ENCODE results near the gene SMKR1. TPM values are rescaled to one million over a fixed set of nuclear protein-coding genes. Genes with fewer than 3 reads are reported as not detected.
"Not testable (repeated sequence)": the region's sequence is repeated elsewhere in the genome, so short reads cannot be mapped to it uniquely, and the experiment has no call there.

Gene SMKR1
- total RNA-seq, 1 experiment from 2014 or later = 0.34 TPM

DNA sequence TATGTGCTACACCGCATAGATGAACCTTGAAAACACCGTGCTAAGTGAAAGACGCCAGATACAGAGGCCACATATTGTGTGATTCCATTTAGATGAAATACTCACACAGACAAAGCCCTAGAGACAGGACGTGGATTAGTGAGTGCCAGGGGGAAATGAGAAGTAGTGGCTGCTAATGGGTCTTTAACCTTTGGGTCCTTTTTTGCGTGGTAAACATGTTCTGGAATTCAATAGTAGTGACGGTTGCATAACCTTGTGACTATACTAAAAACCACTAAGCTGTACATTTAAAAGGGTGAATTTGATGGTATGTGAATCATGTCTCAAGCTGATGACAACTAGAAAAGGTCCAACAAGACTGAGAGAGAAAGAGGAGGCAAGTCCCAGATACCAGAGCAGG lies 15.6 kb downstream of the SMKR1 start:
- DNase-seq (ENCODE audit: low read depth) = no peak
- in situ Hi-C loops (cut with HindIII; ENCODE audit: low pct_unique_long_range_greater_than_20kb, low sequenced_read_pairs) = no loop called here

DNA sequence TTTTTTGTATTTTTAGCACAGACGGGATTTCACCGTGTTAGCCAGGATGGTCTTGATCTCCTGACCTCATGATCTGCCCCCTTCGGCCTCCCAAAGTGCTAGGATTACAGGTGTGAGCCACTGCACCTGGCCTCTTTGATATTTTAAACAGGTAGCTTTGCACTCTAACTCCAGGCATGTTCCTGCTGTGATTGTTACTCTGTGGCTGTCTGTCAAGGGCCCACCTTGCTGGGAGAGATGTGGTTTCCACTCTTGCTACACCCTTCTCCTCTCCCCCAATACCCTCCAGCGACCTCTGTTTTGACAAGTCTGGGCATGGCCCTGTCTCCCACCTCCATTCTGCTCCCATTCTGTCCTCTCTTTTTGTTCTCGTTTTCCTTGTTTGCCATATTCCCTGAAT lies 17.1 kb downstream of the SMKR1 start:
- in situ Hi-C loops (cut with HindIII; ENCODE audit: low pct_unique_long_range_greater_than_20kb, low sequenced_read_pairs) = no loop called here

DNA sequence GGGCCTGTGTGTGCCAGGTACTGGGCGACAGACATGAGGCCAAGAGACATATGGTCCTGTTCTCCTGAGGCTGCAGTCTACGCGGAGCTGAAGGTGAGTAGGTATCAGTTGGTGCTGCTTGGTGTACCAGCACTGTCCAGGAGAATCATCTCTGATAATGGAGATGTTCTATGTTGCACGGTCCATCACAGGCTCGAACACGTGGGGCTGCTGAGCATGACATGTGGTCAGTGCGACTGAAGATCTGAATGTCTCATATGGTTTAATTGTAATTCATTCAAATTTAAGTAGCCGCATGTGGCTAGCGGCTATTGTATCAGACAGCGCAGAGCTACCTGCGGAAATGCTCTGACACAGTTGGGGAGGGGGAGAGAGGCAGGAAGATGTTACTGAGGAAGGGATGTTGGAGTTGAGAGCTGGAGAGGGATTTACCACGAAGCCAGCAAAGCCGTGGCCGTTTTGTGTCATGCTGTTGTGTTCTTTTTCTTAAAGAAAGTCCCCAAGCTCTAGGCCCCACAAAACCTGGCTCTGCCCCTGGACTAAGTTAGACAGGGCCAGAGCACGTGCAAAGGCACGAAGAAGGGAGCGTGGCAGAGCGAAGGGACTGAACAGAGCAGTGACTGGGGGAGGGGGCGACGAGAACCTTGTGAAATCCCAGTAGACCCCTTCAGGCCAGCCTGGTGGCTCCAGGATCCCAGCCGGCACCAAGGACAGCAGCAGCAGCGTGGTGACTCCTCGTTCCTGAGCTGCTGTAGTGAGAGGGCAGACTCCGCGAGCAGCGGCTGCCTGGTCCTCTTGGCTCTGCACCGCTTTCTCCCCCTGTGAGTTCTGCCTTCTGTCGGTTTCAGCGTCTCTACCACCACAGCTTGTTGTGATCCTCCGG lies 20.0 kb downstream of the SMKR1 start:
- no peak for DNase-seq (ENCODE audit: low read depth)
- in situ Hi-C loops (cut with HindIII; ENCODE audit: low pct_unique_long_range_greater_than_20kb, low sequenced_read_pairs) = no loop called here

More for the DNA sequence above, 17.1 kb downstream of the SMKR1 start:
- no peak for DNase-seq (ENCODE audit: low read depth)

DNA sequence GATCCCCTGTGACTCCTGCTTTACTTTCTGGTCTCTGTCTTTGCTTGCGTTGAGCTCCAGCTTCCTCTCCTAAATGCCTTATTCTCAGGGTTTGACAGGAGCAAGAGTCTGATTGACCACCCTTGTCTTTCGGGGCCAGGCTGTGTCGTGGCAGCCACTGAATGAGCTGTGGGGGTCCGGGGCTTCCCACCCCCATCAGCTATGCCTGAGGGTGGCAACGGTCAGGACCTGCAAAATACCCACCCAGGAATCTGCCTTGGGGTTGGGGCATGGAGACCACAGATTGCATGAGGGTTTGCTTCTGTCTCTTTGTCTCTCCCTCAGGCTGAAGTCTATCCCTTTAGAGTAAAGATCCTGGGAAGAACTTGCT lies 20.6 kb downstream of the SMKR1 start:
- in situ Hi-C loops (cut with HindIII; ENCODE audit: low pct_unique_long_range_greater_than_20kb, low sequenced_read_pairs) = no loop called here
- DNase-seq (ENCODE audit: low read depth) = no peak

DNA sequence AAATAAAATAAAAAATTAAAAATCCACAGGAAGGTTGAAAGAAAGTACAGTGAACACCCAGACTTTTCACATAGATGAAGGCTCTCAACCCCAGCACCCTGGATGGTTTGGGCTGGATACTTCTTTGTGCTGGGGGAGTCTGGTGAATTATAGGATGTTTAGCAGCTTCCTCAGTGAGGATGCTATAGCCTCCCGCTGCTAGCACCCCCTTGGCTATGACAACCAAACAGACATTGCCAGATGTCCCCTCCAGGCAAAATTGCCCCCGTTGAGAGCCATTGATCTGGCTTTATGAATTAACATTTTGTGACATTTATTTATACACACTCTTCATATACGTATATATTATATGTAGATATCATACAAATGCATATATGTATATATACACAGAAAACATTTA lies 21.6 kb downstream of the SMKR1 start:
- in situ Hi-C loops (cut with HindIII; ENCODE audit: low pct_unique_long_range_greater_than_20kb, low sequenced_read_pairs) = no loop called here
- no peak for DNase-seq (ENCODE audit: low read depth)

DNA sequence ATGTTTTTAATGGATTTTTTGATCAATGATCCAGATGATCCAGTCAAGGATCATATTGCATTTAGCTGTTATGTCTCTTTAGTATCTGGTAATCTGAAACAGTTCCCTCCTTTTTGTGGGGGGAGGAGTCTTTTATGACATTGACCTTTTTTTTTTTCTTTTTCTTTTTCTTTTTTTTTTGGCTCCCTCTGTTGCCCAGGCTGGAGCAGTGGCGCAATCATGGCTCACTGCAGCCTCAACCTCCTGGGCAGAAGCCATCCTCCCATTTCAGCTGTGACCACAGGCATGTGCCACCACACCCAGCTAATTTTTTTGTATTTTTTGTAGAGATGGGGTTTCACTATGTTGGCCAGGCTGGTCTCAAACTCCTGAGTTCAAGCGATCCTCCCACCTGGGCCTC lies 22.1 kb downstream of the SMKR1 start:
- in situ Hi-C loops (cut with HindIII; ENCODE audit: low pct_unique_long_range_greater_than_20kb, low sequenced_read_pairs) = not testable (repeated sequence)
- DNase-seq (ENCODE audit: low read depth) = peak; percentile 38

DNA sequence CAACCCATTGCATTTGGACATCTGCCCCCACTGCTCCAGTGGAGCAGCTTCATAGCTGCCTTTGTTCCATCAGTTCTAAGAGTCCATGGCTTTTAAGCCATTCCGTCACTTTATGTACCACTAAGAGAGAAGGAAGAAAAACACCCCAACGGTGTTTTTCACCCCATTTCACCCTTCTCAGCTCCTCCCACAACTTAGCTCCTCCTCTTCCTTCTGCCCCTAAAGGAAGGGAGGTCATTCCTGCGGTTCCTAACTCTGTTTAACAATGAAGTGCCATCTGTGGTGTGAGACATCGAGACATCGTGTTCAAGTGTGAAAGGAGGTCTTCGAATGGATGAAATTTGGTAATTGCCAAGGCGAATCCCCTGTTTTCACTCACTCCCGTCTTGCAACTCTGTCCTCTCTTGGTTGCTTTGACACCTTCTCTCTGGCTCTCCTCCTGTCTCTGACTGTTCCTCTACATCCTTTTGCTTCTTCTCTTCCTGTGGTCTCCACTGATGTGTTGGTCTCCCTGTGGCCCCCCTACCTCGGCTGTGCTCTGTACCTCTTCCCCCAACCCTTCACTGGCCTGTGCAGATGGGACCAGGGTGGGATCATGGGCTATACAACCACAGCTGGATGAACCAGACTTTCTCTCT lies 23.0 kb downstream of the SMKR1 start:
- DNase-seq (ENCODE audit: low read depth) = no peak
- in situ Hi-C loops (cut with HindIII; ENCODE audit: low pct_unique_long_range_greater_than_20kb, low sequenced_read_pairs) = no loop called here

DNA sequence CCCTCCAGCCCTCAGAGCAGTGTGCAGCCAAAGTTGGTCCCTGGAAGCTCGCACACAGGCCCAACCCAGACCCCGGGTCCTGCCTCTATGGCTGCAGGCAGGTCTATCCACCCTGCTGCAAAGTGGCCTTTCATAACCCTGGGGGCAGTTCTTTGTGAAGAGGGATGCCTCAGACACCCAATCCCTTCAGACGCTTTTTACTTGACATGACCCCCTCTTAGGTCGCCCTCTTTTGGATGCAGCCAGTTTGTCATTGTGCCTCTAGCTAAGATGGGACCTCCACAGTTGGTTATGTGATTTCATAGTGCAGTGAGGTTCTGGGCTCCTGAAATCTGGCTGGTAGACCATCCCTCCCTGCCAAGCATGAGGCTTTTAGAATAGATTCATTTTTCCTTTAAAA lies 27.3 kb downstream of the SMKR1 start:
- in situ Hi-C loops (cut with HindIII; ENCODE audit: low pct_unique_long_range_greater_than_20kb, low sequenced_read_pairs) = no loop called here
- no peak for DNase-seq (ENCODE audit: low read depth)

DNA sequence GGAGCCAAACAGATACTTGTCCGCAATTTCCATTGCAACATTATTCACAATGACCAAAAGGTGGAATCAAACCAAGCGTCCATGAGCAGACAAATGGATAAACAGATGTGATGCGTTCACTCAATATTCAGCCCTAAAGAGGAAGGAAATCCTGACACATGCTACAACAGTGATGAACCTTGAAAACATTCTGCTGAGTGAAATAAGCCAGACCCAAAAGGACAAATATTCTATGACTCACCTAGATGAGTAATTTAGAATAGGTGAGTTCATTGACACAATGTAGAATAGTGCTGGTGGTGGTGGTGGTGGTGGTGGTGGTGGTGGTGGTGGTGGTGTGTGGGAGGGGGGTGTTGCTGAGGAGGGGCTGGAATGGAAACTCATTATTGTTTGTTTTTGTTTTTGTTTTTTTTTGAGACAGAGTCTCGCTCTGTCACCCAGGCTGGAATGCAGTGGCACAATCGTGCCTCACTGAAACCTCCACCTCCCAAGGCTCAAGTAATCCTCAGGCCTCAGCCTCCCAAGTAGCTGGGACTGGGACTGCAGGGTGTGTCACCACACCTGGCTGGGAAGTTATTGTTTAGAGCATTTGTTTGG lies 28.6 kb downstream of the SMKR1 start:
- in situ Hi-C loops (cut with HindIII; ENCODE audit: low pct_unique_long_range_greater_than_20kb, low sequenced_read_pairs) = no loop called here
- peak; percentile 50 for DNase-seq (ENCODE audit: low read depth)

DNA sequence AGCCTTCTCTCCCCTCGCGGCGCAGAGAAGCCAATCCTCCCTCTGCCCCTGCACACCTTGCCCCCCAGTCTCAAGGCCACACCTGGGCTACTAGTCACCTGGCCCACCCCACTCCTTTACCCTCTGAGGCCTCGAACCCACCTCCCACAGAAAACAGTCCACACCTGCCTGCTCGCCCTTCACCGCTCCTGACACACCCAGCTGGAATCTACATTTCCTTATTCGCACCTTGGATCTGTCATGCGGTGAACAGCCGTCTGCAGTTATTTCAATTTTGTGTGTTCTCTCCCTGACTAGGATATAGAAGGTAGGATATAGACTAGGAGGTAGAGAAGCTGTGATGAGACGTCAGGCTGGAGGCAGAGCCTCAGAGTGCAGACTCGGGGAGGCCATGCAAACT lies 29.4 kb downstream of the SMKR1 start:
- in situ Hi-C loops (cut with HindIII; ENCODE audit: low pct_unique_long_range_greater_than_20kb, low sequenced_read_pairs) = no loop called here
- DNase-seq (ENCODE audit: low read depth) = no peak

DNA sequence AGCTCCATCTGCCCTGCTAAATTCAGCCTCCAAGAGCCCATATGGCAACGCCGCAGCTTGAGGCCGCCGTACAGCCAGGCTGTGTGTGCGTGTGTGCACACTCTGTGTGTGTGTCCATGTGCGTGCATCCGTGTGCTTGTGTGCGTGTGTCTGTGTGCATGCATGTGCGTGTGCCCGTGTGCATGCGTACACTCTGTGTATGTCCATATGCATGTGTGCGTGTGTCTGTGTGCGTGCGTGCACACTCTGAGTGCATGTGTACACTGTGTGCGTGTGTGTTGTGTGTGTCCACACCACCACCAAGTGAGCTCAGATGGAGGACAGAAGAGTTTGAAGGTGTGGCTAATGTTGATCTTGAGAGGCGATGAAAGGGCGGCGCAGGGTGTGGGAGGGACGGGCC lies 30.0 kb downstream of the SMKR1 start:
- DNase-seq (ENCODE audit: low read depth) = no peak
- in situ Hi-C loops (cut with HindIII; ENCODE audit: low pct_unique_long_range_greater_than_20kb, low sequenced_read_pairs) = no loop called here

DNA sequence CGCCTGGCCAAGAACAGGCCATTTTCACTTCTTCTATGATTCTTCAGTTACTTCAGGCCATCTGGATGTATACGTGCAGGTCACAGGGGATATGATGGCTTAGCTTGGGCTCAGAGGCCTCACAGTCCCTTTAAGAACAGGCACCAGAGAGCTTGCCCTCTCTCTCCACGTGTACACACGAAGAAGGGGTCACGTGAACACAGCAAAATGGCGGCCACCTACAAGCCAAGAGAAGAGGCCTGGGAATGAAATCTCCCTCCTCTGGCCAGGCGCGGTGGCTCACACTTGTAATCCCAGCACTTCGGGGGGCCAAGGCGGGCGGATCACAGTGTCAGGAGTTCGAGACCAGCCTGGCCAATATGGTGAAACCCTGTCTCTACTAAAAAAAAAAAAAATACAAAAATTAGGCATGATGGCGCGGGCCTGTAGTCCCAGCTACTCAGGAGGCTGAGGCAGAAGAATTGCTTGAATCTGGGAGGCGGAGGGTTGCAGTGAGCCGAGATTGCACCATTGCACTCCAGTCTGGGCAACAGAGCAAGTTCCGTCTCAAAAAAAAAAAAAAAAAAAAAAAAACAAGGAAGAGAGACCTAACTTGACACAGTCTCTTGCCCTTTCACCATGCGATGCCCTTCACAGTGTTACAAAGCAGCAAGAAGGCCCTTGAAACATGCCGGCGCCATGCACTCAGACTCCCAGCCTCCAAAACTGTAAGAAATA lies 32.4 kb downstream of the SMKR1 start:
- DNase-seq (ENCODE audit: low read depth); in situ Hi-C loops (cut with HindIII; ENCODE audit: low pct_unique_long_range_greater_than_20kb, low sequenced_read_pairs): not testable (repeated sequence)

DNA sequence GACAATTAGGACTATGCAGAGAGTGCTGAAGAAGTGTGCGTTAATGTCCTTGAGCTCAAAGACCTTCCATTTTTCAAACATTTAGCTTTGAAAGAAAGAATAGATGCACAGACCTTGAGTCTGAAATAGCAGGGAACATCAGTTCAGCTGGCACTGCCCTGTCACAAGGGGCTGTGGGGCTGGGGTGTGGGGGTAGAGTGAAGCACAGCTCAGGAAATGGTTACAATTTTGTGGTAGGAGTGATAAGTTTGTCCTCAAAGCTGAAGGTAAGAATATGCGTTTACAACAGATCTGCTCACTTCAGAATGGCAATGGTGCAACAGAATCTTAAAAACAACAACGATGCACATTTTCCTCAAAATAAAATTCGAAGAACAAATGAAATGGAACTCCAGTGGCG lies 33.6 kb downstream of the SMKR1 start:
- DNase-seq (ENCODE audit: low read depth) = no peak
- in situ Hi-C loops (cut with HindIII; ENCODE audit: low pct_unique_long_range_greater_than_20kb, low sequenced_read_pairs) = no loop called here

DNA sequence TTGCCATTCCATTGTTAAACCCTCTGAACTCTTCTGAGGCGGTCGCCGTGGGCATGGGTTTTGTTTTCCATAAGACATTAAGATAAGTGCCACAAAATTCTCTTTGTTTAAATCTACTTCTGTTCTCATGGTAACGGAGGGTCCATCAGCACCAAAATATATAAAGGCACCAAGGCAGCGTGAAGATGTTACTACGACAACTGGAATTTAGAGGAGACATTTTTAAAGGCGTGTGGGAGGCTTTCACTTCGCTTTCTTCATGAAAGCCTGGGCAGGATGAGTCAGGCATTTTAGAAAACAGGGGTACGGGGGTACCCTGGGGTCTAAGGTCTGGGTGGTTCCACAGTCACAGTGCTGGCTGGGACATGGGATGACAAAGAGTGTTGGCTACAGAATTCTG lies 34.0 kb downstream of the SMKR1 start:
- in situ Hi-C loops (cut with HindIII; ENCODE audit: low pct_unique_long_range_greater_than_20kb, low sequenced_read_pairs) = no loop called here
- DNase-seq (ENCODE audit: low read depth) = no peak

DNA sequence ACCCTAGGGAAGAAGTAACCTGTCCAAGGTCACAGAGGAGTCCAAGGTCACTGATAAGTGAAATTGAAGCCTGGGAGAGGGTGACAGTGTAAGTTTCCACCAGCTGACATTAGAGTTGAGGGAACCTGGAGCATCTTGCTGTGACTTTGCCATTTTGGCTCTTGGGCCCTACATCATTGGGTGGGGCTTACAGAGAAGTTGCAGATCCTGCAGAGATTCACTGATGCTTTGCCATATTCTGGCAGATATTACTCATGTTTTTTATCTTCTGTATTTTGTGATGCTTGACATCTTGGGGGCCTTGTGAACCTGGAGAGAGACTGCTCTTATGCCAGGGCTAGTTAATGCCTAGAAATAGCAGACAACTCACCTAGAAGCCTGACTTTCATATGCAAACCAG lies 36.5 kb downstream of the SMKR1 start:
- in situ Hi-C loops (cut with HindIII; ENCODE audit: low pct_unique_long_range_greater_than_20kb, low sequenced_read_pairs) = no loop called here
- DNase-seq (ENCODE audit: low read depth) = no peak

DNA sequence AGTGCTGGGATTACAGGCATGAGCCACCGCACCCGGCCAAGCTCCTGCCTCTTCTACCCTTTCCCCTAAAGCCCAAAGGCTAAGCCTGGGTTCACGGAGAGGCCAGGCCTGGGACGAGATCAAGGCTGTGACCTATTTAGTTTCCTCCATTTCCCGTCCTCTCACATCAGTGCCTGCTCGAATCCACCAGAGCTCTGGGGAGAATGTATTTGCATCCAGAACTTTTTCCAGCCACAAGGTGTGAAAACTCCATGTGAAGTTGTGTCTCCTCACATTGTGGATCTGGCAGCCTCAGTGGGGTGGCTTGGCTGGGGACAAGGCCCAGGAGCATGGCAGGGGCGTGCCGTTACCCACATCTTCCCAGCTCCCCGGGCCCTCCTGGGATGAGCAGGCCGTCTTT lies 38.0 kb downstream of the SMKR1 start:
- in situ Hi-C loops (cut with HindIII; ENCODE audit: low pct_unique_long_range_greater_than_20kb, low sequenced_read_pairs) = no loop called here
- no peak for DNase-seq (ENCODE audit: low read depth)

DNA sequence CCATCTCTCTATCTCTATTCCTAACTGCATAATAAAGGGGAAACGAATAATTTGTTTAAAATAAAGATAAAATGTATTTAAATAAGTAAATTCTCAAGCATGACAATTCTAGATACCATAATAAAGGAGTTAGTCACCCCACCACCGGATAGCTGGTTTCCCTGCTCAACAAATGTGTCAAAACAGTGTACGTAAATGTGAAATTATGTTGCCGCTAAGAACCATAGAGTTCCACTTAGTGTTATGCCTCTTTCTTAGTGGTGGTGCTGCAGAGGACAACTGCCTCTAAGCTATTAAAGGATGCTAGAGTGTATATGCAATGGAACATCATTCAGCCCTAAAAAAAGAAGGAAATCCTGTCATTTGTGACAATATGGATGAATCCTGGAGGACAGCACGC lies 42.4 kb downstream of the SMKR1 start:
- no peak for DNase-seq (ENCODE audit: low read depth)
- in situ Hi-C loops (cut with HindIII; ENCODE audit: low pct_unique_long_range_greater_than_20kb, low sequenced_read_pairs) = no loop called here

DNA sequence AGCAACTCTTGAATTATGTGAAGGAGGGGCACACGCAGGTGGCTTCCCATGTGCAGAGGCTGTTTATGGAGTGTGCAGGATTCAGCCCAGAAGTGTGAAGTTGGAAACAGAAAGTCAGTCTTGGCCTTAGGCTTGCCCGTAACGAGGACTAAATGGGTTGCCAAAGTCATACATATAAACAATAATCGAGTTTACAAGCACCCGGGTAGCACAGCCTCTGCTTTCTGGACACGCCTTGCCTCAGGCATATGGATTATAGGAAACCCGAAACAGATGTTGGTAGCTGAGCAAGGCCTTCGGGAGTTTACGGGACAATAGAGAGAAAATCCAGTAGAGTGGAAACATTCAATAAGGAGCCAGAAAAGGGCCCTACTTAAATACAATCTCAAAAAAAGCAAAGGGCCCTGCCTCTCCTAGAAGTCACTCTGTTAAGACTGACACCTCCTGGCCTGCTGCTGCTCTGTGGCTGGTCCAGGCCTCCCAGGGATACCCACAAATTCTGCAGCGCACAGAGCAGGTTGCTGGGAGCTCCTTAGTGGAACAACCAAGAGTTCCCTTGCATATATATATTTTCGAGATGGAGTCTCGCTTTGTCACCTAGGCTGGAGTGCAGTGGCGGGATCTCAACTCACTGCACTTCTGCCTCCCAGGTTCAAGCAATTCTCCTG lies 48.5 kb downstream of the SMKR1 start:
- no peak for DNase-seq (ENCODE audit: low read depth)
- in situ Hi-C loops (cut with HindIII; ENCODE audit: low pct_unique_long_range_greater_than_20kb, low sequenced_read_pairs) = no loop called here

Data from Caki2 (cell line).